OCI-LY3 (cell line): ENCODE results near the gene CISD2.

Source experiments
- CTCF ChIP-seq: fragments of 200-600, 300-600 bp; sonication (generic); IDR thresholded peaks from 2 replicates; pipeline ENCODE4 v1.5.1; 2014; ENCODE audit warnings: antibody characterized with exemption, low read length, low read depth
- EZH2phosphoT487 ChIP-seq: fragments of 200-600 bp; shearing (Covaris generic); IDR thresholded peaks from 2 replicates; pipeline ENCODE4 v1.6.1; 2018; ENCODE audit warnings: antibody characterized with exemption, mixed run types, low read depth

GRCh38 chr4:102850370-102850769 lies 18.4 kb upstream of the CISD2 start:
- TF ChIP-seq CTCF: no peak
- TF ChIP-seq EZH2phosphoT487: no peak
